ENCODE measurements around the gene RAPGEF2. TPM values are rescaled to one million over a fixed set of nuclear protein-coding genes. Genes with fewer than 3 reads are reported as not detected.

The RAPGEF2 gene
- total and polyA plus RNA-seq, 5 donors, result 10.6 to 38.6 (median 38.1) TPM

Small RNAs within 50 kb of the gene (microRNA-seq; reads per million reads assigned to microRNA genes)
- gene MIR3688-1 (0 reads per million in 2 donors), gene MIR3688-2 (0 reads per million in 2 donors)
